Measurements from ENCODE around the gene TTYH3. TPM values are rescaled to one million over a fixed set of nuclear protein-coding genes. Genes with fewer than 3 reads are reported as not detected.
"Not testable (repeated sequence)": the region's sequence is repeated elsewhere in the genome, so short reads cannot be mapped to it uniquely, and the experiment has no call there.

Gene TTYH3
- total RNA-seq, 1 experiment from 2014 or later, result 42.7 TPM

- no peak for DNase-seq (ENCODE audit: low read depth)
- in situ Hi-C loops (cut with HindIII; ENCODE audit: low pct_unique_long_range_greater_than_20kb, low sequenced_read_pairs), result no loop called here
Measured at GRCh38 chr7:2670171-2670570, 38.4 kb downstream of the TTYH3 start.

GRCh38 chr7:2670720-2671391 lies 39.1 kb downstream of the TTYH3 start:
- DNase-seq (ENCODE audit: low read depth), result peak; percentile 39
- in situ Hi-C loops (cut with HindIII; ENCODE audit: low pct_unique_long_range_greater_than_20kb, low sequenced_read_pairs), result no loop called here

- DNase-seq (ENCODE audit: low read depth); in situ Hi-C loops (cut with HindIII; ENCODE audit: low pct_unique_long_range_greater_than_20kb, low sequenced_read_pairs): not testable (repeated sequence)
Measured at GRCh38 chr7:2673214-2673613, 41.4 kb downstream of the TTYH3 start.

- no peak for DNase-seq (ENCODE audit: low read depth)
- in situ Hi-C loops (cut with HindIII; ENCODE audit: low pct_unique_long_range_greater_than_20kb, low sequenced_read_pairs), result no loop called here
Measured at GRCh38 chr7:2673934-2674333, 42.1 kb downstream of the TTYH3 start.

GRCh38 chr7:2675256-2675764 lies 43.5 kb downstream of the TTYH3 start:
- DNase-seq (ENCODE audit: low read depth), result no peak
- in situ Hi-C loops (cut with HindIII; ENCODE audit: low pct_unique_long_range_greater_than_20kb, low sequenced_read_pairs), result no loop called here

GRCh38 chr7:2676576-2676975 lies 44.8 kb downstream of the TTYH3 start:
- DNase-seq (ENCODE audit: low read depth); in situ Hi-C loops (cut with HindIII; ENCODE audit: low pct_unique_long_range_greater_than_20kb, low sequenced_read_pairs): not testable (repeated sequence)

GRCh38 chr7:2678454-2678853 lies 46.7 kb downstream of the TTYH3 start:
- DNase-seq (ENCODE audit: low read depth); in situ Hi-C loops (cut with HindIII; ENCODE audit: low pct_unique_long_range_greater_than_20kb, low sequenced_read_pairs): not testable (repeated sequence)

- DNase-seq (ENCODE audit: low read depth); in situ Hi-C loops (cut with HindIII; ENCODE audit: low pct_unique_long_range_greater_than_20kb, low sequenced_read_pairs): not testable (repeated sequence)
Measured at GRCh38 chr7:2679135-2680127, 47.6 kb downstream of the TTYH3 start.

- in situ Hi-C loops (cut with HindIII; ENCODE audit: low pct_unique_long_range_greater_than_20kb, low sequenced_read_pairs), result no loop called here
- no peak for DNase-seq (ENCODE audit: low read depth)
Measured at GRCh38 chr7:2680256-2680655, 48.5 kb downstream of the TTYH3 start.

- in situ Hi-C loops (cut with HindIII; ENCODE audit: low pct_unique_long_range_greater_than_20kb, low sequenced_read_pairs), result no loop called here
- DNase-seq (ENCODE audit: low read depth), result peak; percentile 45
Measured at GRCh38 chr7:2680792-2681490, 49.2 kb downstream of the TTYH3 start.

- in situ Hi-C loops (cut with HindIII; ENCODE audit: low pct_unique_long_range_greater_than_20kb, low sequenced_read_pairs), result no loop called here
- no peak for DNase-seq (ENCODE audit: low read depth)
Measured at GRCh38 chr7:2681929-2682799, 50.4 kb downstream of the TTYH3 start.

GRCh38 chr7:2684501-2684900 lies 52.7 kb downstream of the TTYH3 start:
- no peak for DNase-seq (ENCODE audit: low read depth)
- in situ Hi-C loops (cut with HindIII; ENCODE audit: low pct_unique_long_range_greater_than_20kb, low sequenced_read_pairs), result no loop called here

GRCh38 chr7:2686101-2686500 lies 54.3 kb downstream of the TTYH3 start:
- DNase-seq (ENCODE audit: low read depth), result no peak
- in situ Hi-C loops (cut with HindIII; ENCODE audit: low pct_unique_long_range_greater_than_20kb, low sequenced_read_pairs), result no loop called here

- DNase-seq (ENCODE audit: low read depth), result no peak
- in situ Hi-C loops (cut with HindIII; ENCODE audit: low pct_unique_long_range_greater_than_20kb, low sequenced_read_pairs), result no loop called here
Measured at GRCh38 chr7:2687338-2687869, 55.6 kb downstream of the TTYH3 start.

GRCh38 chr7:2687881-2688318 lies 56.1 kb downstream of the TTYH3 start, which contains the start of gene AMZ1:
Gene AMZ1, plus strand, starts transcription at chr7:2688202. Its CDS starts 12,250 bp downstream, at chr7:2700452.
- in situ Hi-C loops (cut with HindIII; ENCODE audit: low pct_unique_long_range_greater_than_20kb, low sequenced_read_pairs), result no loop called here
- DNase-seq (ENCODE audit: low read depth), result no peak

GRCh38 chr7:2688409-2689342 lies 56.9 kb downstream of the TTYH3 start:
- in situ Hi-C loops (cut with HindIII; ENCODE audit: low pct_unique_long_range_greater_than_20kb, low sequenced_read_pairs), result no loop called here
- DNase-seq (ENCODE audit: low read depth), result no peak

All from Caki2 (cell line).